Measurements from ENCODE around the gene PDLIM5.

DNA sequence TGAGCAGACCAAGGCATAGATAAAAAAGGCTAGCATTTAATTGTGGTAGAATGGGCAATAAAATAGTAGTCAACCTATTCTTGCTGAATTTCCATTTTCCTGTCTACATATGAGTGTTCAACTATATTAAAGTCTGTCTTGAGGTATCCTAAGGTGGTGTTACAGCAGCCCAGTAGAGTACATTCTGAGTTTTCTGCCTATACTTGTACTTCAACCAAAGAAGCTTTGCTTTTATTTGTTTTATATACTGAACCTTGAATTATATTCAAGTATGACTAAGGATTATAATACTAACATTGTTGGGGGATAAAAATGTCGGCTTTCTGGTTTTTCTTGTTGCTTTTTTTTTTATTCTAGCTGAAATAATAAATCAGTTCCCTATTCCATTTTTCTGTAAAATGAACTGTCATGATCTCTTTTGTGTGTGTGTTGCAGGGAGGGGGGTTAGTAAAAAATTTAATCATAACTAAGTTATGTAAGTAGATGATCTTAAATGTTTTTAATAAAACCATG lies 106.7 kb downstream of the PDLIM5 start:
- no peak for TF ChIP-seq EP300 (IDR thresholded peaks at IDR 0.05)
- no peak for TF ChIP-seq CTCF (IDR thresholded peaks at IDR 0.05)
- TF ChIP-seq POLR2AphosphoS5 (IDR thresholded peaks at IDR 0.05), result no peak
- TF ChIP-seq POLR2A (IDR thresholded peaks at IDR 0.05), result no peak

Data from suprapubic skin (tissue), 4 donors.